Measurements from ENCODE around the gene ERN1. TPM values are rescaled to one million over a fixed set of nuclear protein-coding genes. Genes with fewer than 3 reads are reported as not detected.

ERN1 gene
- polyA plus RNA-seq, 4 donors, result 2.2 to 11.3 (median 6.5) TPM

Other genes starting within 250 kb of the ERN1 start
- gene GH2, start 248.2 kb downstream of the ERN1 start, polyA plus RNA-seq, result not detected
- under 1 TPM in 1 of 4 donors, not detected in 3; 0.16 TPM for gene CSH1, start 233.6 kb downstream of the ERN1 start, polyA plus RNA-seq
- gene CSHL1, start 218.9 kb downstream of the ERN1 start, polyA plus RNA-seq, result not detected
- gene GH1, start 211.3 kb downstream of the ERN1 start, polyA plus RNA-seq, result under 1 TPM in 1 of 4 donors, not detected in 3; 0.06 TPM
- gene CD79B, start 197.8 kb downstream of the ERN1 start, polyA plus RNA-seq, result 1 to 10 TPM in 3 of 4 donors, under 1 TPM in 1; 0.45 to 8.7 (median 3.1) TPM
- under 1 TPM in 2 of 4 donors, not detected in 2; 0.38 to 0.46 TPM for gene SCN4A, start 157.2 kb downstream of the ERN1 start, polyA plus RNA-seq
- 1 to 10 TPM in 1 of 4 donors, under 1 TPM in 1, not detected in 2; 0.16 to 1.1 TPM for gene PRR29, start 131.8 kb downstream of the ERN1 start, polyA plus RNA-seq
- gene ICAM2, start 109.5 kb downstream of the ERN1 start, polyA plus RNA-seq, result 10 to 100 TPM in 3 of 4 donors, 1 to 10 TPM in 1; 4.5 to 40.1 (median 12.4) TPM
- 10 to 100 TPM in 2 of 4 donors, 1 to 10 TPM in 2; 4.2 to 44.1 (median 10.6) TPM for gene TEX2, start 133.1 kb upstream of the ERN1 start, polyA plus RNA-seq